ENCODE results near the gene MTMR12.

DNA sequence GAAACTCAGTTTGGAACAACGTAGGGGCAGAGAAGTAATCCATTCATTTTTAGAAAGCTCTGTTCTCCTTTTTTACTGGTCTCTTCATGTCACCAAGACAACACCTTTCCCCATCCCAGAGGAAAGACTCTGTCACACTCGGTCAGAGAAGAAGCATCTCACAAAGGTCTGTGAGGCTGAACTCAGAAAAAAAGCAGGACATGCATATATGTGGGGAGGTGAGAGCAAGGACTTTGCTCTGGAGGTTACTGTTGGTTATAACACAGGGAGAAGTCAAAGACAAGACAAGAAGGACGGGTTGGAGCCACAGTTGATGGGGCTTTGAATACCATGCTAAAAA is 19.2 kb upstream of the MTMR12 start:
- TF ChIP-seq, protein P1, sequence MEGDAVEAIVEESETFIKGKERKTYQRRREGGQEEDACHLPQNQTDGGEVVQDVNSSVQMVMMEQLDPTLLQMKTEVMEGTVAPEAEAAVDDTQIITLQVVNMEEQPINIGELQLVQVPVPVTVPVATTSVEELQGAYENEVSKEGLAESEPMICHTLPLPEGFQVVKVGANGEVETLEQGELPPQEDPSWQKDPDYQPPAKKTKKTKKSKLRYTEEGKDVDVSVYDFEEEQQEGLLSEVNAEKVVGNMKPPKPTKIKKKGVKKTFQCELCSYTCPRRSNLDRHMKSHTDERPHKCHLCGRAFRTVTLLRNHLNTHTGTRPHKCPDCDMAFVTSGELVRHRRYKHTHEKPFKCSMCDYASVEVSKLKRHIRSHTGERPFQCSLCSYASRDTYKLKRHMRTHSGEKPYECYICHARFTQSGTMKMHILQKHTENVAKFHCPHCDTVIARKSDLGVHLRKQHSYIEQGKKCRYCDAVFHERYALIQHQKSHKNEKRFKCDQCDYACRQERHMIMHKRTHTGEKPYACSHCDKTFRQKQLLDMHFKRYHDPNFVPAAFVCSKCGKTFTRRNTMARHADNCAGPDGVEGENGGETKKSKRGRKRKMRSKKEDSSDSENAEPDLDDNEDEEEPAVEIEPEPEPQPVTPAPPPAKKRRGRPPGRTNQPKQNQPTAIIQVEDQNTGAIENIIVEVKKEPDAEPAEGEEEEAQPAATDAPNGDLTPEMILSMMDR (IDR thresholded peaks at IDR 0.05): no peak
- TF ChIP-seq POLR2A (IDR thresholded peaks at IDR 0.05): no peak
